GM23338 (cell line): ENCODE results near the gene CCR8. TPM values are rescaled to one million over a fixed set of nuclear protein-coding genes. Genes with fewer than 3 reads are reported as not detected.
"Not testable (repeated sequence)": the region's sequence is repeated elsewhere in the genome, so short reads cannot be mapped to it uniquely, and the experiment has no call there.

ENCODE experiments used
- ATAC-seq: fragments of 200-7000 bp; cut with Tn5 transposase; 3 replicates; pipeline ENCODE4 v1.9.1; 2020
- DNase-seq: peaks from one replicate; pipeline ENCODE4 v3.0.0-alpha.2; 2015; ENCODE audit warnings: low spot score
- H2AFZ ChIP-seq: fragments of 200-600 bp; sonication (generic); 2 replicates; pipeline ENCODE4 v1.8.0; 2016; ENCODE audit warnings: antibody characterized with exemption, mild to moderate bottlenecking, moderate library complexity
- H3F3A ChIP-seq: fragments of 200-600 bp; sonication (generic); replicated peaks from 2 replicates; pipeline ENCODE4 v1.8.0; 2017; ENCODE audit warnings: antibody characterized with exemption, mixed run types, low read depth
- H3K27ac ChIP-seq: fragments of 200-600 bp; sonication (generic); 2 replicates; pipeline ENCODE4 v1.6.1; 2016; ENCODE audit warnings: low read depth
- H3K27me3 ChIP-seq: fragments of 200-600 bp; sonication (generic); 2 replicates; pipeline ENCODE4 v1.8.0; 2016; ENCODE audit warnings: mild to moderate bottlenecking, mixed run types, moderate library complexity; ENCODE audit not compliant: insufficient read depth
- H3K36me3 ChIP-seq: fragments of 200-600 bp; sonication (generic); 2 replicates; pipeline ENCODE4 v1.8.0; 2016; ENCODE audit warnings: mild to moderate bottlenecking; ENCODE audit not compliant: insufficient read depth
- H3K4me1 ChIP-seq: fragments of 200-600 bp; sonication (generic); 2 replicates; pipeline ENCODE4 v1.8.0; 2016; ENCODE audit warnings: mild to moderate bottlenecking, moderate library complexity; ENCODE audit not compliant: insufficient read depth
- H3K4me2 ChIP-seq: fragments of 200-600 bp; sonication (generic); 2 replicates; pipeline ENCODE4 v1.7.1; 2017; ENCODE audit warnings: mixed run types
- H3K4me3 ChIP-seq: fragments of 200-600 bp; sonication (generic); 2 replicates; pipeline ENCODE4 v1.6.1; 2016; ENCODE audit warnings: mixed run types
- H3K79me2 ChIP-seq: fragments of 200-600 bp; sonication (generic); replicated peaks from 2 replicates; pipeline ENCODE4 v1.8.0; 2017; ENCODE audit warnings: mild to moderate bottlenecking; ENCODE audit not compliant: insufficient read depth
- H3K9me2 ChIP-seq: fragments of 200-600 bp; sonication (generic); 2 replicates; pipeline ENCODE4 v1.8.0; 2017; ENCODE audit not compliant: insufficient read depth
- H4K20me1 ChIP-seq: fragments of 200-600 bp; sonication (generic); replicated peaks from 2 replicates; pipeline ENCODE4 v1.8.0; 2017; ENCODE audit warnings: mild to moderate bottlenecking; ENCODE audit not compliant: insufficient read depth
- H3K27ac Mint-ChIP-seq: 2 replicates; pipeline ENCODE4 v1.8.0; 2020; ENCODE audit warnings: inconsistent platforms, mild to moderate bottlenecking, moderate library complexity, mixed read lengths
- H3K27me3 Mint-ChIP-seq: 3 replicates; pipeline ENCODE4 v1.8.0; 2022; ENCODE audit warnings: low read depth, mild to moderate bottlenecking, moderate library complexity, mixed read lengths, inconsistent platforms; ENCODE audit not compliant: insufficient read depth, poor library complexity
- H3K36me3 Mint-ChIP-seq: 3 replicates; pipeline ENCODE4 v1.8.0; 2021; ENCODE audit warnings: low read depth, mild to moderate bottlenecking, inconsistent platforms, moderate library complexity, mixed read lengths
- H3K4me1 Mint-ChIP-seq: 3 replicates; pipeline ENCODE4 v1.8.0; 2020; ENCODE audit warnings: mild to moderate bottlenecking, inconsistent platforms, mixed read lengths
- H3K4me3 Mint-ChIP-seq: 3 replicates; pipeline ENCODE4 v1.8.0; 2021; ENCODE audit warnings: moderate library complexity, mild to moderate bottlenecking, inconsistent platforms, mixed read lengths
- H3K9me3 Mint-ChIP-seq: 3 replicates; pipeline ENCODE4 v1.8.0; 2020; ENCODE audit warnings: moderate library complexity, mild to moderate bottlenecking, inconsistent platforms, mixed read lengths
- CREB1 ChIP-seq: fragments of 250-450 bp; sonication (Bioruptor Pico); IDR thresholded peaks from 2 replicates; pipeline ENCODE4 v1.5.0; 2020; ENCODE audit warnings: low read depth, mild to moderate bottlenecking, moderate library complexity
- EZH2 ChIP-seq: fragments of 200-600 bp; sonication (generic); IDR thresholded peaks from one replicate; pipeline ENCODE4 v1.8.0; 2017; ENCODE audit warnings: antibody characterized with exemption, mild to moderate bottlenecking, low read depth; ENCODE audit not compliant: unreplicated experiment
- NANOG ChIP-seq: IDR thresholded peaks from 2 replicates; pipeline ENCODE4 v1.6.1; 2016; ENCODE audit warnings: antibody characterized with exemption, borderline replicate concordance
- POLR2AphosphoS5 ChIP-seq: IDR thresholded peaks from 2 replicates; pipeline ENCODE4 v1.6.1; 2016; ENCODE audit warnings: antibody characterized with exemption, low read depth
- STAT1 ChIP-seq: IDR thresholded peaks from one replicate; pipeline ENCODE4 v1.6.1; 2016; ENCODE audit warnings: antibody characterized with exemption; ENCODE audit not compliant: unreplicated experiment
- ZNF114 ChIP-seq: fragments of 250-450 bp; sonication (Bioruptor Pico); IDR thresholded peaks from 2 replicates; pipeline ENCODE4 v1.5.0; 2020; ENCODE audit warnings: mild to moderate bottlenecking, moderate library complexity
- ZNF331 ChIP-seq: fragments of 250-450 bp; sonication (Bioruptor Pico); IDR thresholded peaks from 2 replicates; pipeline ENCODE4 v1.5.0; 2020; ENCODE audit warnings: low read depth, mild to moderate bottlenecking, moderate library complexity
- polyA plus RNA-seq: library from polyadenylated mRNA; unstranded; fragments of >200 nt; fragmentation: Nextera tagmentation; extraction: Ambion mirVana; gene quantifications from 2 replicates; pipeline ENCODE4 v1.2.1, GENCODE V29; 2016
- total RNA-seq: library from RNA; depleted of rRNA; stranded (reverse); fragments of >200 nt; shearing (Covaris generic); gene quantifications from 2 replicates; pipeline ENCODE4 v1.2.3, GENCODE V29; 2014
- TF ChIP-seq, protein P1 (sequence below): IDR thresholded peaks from 2 replicates; pipeline ENCODE4 v1.6.1; 2016; ENCODE audit warnings: antibody characterized with exemption
- TF ChIP-seq, protein P2 (sequence below), 2 experiments: fragments of 200-600 bp in 1 of 2; sonication (generic) in 1 of 2; conservative IDR thresholded peaks; 2 replicates each; pipeline versions ENCODE4 v1.5.1 to v1.6.1; 2016 to 2017; ENCODE audit warnings: antibody characterized with exemption in 2 of 2, low read depth in 2 of 2, mild to moderate bottlenecking in 2 of 2, moderate library complexity in 1 of 2

CCR8 gene
- total and polyA plus RNA-seq, 2 experiments from 2014 or later, result 0.55 TPM; not detected in 1

DNA sequence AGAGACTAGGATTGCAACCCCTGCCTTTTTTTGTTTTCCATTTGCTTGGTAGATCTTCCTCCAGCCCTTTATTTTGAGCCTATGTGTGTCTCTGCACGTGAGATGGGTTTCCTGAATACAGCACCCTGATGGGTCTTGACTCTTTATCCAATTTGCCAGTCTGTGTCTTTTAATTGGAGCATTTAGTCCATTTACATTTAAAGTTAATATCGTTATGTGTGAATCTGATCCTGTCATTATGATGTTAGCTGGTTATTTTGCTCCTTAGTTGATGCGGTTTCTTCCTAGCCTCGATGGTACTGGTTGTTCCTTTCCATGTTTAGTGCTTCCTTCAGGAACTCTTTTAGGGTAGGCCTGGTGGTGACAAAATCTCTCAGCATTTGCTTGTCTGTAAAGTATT lies 40.9 kb downstream of the CCR8 start:
- H3K9me3 Mint-ChIP-seq, result peaks cover 56% of the 10 kb centered on the region

DNA sequence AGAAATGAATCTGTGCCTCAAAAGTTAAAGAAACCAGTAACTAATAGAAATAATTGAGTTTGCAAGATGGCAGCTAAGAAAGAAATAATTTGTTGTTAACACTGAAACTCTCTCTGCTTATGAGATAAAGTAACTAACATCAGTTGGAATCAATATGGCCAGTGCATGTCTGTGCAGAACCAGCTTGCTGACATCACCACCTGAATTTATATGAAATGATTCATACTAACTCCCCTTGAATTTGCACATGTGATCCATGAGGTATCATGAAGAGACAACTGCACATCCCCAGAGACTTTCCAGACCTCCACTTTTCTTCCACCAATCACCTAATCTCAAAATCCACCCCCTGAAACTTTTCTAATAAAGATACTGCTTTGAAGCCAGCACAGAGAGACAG lies 43.3 kb downstream of the CCR8 start:
- no peaks in the 10 kb centered on the region for H3K36me3 ChIP-seq
- no peak overlapping the region for H3K4me2 ChIP-seq
- Mint-ChIP-seq H3K4me1 (peaks cover 15% of the 10 kb centered on the region), H3K36me3 (peaks cover 46% of the 10 kb centered on the region), H3K9me3 (peaks cover 53% of the 10 kb centered on the region), H3K27me3 (peaks cover 8% of the 10 kb centered on the region), H3K27ac (no peak overlapping the region), H3K4me3 (no peak overlapping the region)
- H3K27ac ChIP-seq, result no peak overlapping the region
- ATAC-seq (no peak), DNase-seq (no peak)
- no peak overlapping the region for H3K4me3 ChIP-seq
- H3K9me2 ChIP-seq, result no peaks in the 10 kb centered on the region
- no peaks in the 10 kb centered on the region for H3K27me3 ChIP-seq
- H4K20me1 ChIP-seq, result no peaks in the 10 kb centered on the region
- H3K4me1 ChIP-seq, result peaks cover 8% of the 10 kb centered on the region; the same call in 1 of the 2 replicates
- no peak overlapping the region for H2AFZ ChIP-seq
- TF ChIP-seq, protein P1, sequence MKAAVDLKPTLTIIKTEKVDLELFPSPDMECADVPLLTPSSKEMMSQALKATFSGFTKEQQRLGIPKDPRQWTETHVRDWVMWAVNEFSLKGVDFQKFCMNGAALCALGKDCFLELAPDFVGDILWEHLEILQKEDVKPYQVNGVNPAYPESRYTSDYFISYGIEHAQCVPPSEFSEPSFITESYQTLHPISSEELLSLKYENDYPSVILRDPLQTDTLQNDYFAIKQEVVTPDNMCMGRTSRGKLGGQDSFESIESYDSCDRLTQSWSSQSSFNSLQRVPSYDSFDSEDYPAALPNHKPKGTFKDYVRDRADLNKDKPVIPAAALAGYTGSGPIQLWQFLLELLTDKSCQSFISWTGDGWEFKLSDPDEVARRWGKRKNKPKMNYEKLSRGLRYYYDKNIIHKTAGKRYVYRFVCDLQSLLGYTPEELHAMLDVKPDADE, result no peak
- TF ChIP-seq STAT1, result no peak
- TF ChIP-seq ZNF331 (CRISPR knock-in tag), result no peak
- TF ChIP-seq NANOG, result no peak
- no peak for TF ChIP-seq CREB1 (CRISPR knock-in tag)
- H3K79me2 ChIP-seq, result no peaks in the 10 kb centered on the region
- H3F3A ChIP-seq, result no peaks in the 10 kb centered on the region

More for the DNA sequence above, 40.9 kb downstream of the CCR8 start:
- not testable (repeated sequence) for H4K20me1 ChIP-seq, H3K4me1 Mint-ChIP-seq, H3K36me3 ChIP-seq, H3K27ac Mint-ChIP-seq, H3K4me2 ChIP-seq, H3K4me3 Mint-ChIP-seq, H3K79me2 ChIP-seq, H2AFZ ChIP-seq, H3K4me3 ChIP-seq, DNase-seq, H3K27ac ChIP-seq, H3K4me1 ChIP-seq, H3K27me3 Mint-ChIP-seq, ATAC-seq, H3F3A ChIP-seq, H3K27me3 ChIP-seq, H3K9me2 ChIP-seq
- peaks cover 43% of the 10 kb centered on the region for H3K36me3 Mint-ChIP-seq

DNA sequence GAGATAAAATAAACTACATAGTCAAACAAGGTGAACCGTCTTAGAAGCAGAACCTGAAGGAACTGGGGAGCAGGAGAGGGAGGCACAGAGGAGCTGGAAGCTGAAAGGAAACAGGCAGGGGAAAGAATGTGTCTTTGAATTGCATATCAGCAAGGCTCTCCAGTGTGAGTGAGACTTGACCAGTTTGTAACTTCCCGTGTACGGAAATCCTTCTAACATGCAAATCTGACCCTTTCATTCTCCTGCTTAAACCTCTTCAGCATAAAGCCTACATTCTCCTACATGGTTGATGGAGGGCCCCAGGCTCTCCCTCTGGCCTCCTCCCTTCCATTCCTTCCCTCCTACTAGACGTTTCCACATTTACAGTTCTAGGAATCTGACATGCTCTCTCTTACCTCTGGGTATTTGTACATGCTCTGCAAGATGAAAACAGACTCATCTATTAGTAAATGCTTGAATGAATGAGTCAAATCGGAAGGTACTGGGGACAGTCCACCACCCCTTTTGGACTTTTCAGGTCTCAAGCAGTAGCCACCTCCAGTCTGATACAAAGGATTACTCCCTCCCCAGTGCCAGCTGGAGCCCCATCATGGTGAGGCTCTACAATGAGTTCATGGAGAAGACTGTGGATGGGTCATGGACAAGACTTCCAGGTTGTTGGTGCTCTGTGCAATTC lies 47.6 kb downstream of the CCR8 start:
- DNase-seq (peak; percentile 39), ATAC-seq (peak; percentile 58)
- H4K20me1 ChIP-seq, result no peaks in the 10 kb centered on the region
- no peaks in the 10 kb centered on the region for H3K36me3 ChIP-seq
- H3K4me1 Mint-ChIP-seq, result peaks cover 22% of the 10 kb centered on the region
- peaks cover 7% of the 10 kb centered on the region for H3K27me3 Mint-ChIP-seq
- H3K4me3 Mint-ChIP-seq, result no peak overlapping the region; the same call in 2 of the 3 replicates
- 0 out of 2 replicates have a peak overlapping the region, but pooled peaks have one; percentile 47 for H3K27ac ChIP-seq
- H3K9me2 ChIP-seq, result no peaks in the 10 kb centered on the region
- no peaks in the 10 kb centered on the region for H3F3A ChIP-seq
- peaks cover 22% of the 10 kb centered on the region for H3K36me3 Mint-ChIP-seq
- H3K4me1 ChIP-seq, result peaks cover 8% of the 10 kb centered on the region; the same call in 1 of the 2 replicates
- no peak overlapping the region for H3K4me3 ChIP-seq
- H3K79me2 ChIP-seq, result no peaks in the 10 kb centered on the region
- no peaks in the 10 kb centered on the region for H3K27me3 ChIP-seq
- no peak overlapping the region for H3K27ac Mint-ChIP-seq
- H3K9me3 Mint-ChIP-seq, result peaks cover 20% of the 10 kb centered on the region
- peak overlapping the region; percentile 59; the same call in 1 of the 2 replicates for H3K4me2 ChIP-seq
- peak overlapping the region; percentile 57; the same call in 1 of the 2 replicates for H2AFZ ChIP-seq
- no peak for TF ChIP-seq EZH2
- no peak for TF ChIP-seq ZNF331 (CRISPR knock-in tag)
- TF ChIP-seq POLR2AphosphoS5, result no peak
- TF ChIP-seq NANOG, result no peak
- TF ChIP-seq, protein P2, sequence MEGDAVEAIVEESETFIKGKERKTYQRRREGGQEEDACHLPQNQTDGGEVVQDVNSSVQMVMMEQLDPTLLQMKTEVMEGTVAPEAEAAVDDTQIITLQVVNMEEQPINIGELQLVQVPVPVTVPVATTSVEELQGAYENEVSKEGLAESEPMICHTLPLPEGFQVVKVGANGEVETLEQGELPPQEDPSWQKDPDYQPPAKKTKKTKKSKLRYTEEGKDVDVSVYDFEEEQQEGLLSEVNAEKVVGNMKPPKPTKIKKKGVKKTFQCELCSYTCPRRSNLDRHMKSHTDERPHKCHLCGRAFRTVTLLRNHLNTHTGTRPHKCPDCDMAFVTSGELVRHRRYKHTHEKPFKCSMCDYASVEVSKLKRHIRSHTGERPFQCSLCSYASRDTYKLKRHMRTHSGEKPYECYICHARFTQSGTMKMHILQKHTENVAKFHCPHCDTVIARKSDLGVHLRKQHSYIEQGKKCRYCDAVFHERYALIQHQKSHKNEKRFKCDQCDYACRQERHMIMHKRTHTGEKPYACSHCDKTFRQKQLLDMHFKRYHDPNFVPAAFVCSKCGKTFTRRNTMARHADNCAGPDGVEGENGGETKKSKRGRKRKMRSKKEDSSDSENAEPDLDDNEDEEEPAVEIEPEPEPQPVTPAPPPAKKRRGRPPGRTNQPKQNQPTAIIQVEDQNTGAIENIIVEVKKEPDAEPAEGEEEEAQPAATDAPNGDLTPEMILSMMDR (conservative IDR thresholded peaks at IDR 0.05; ENCODE audit: low read depth in 2 of 2), result no peak
- TF ChIP-seq, protein P1, result no peak
- TF ChIP-seq CREB1 (CRISPR knock-in tag), result no peak
- TF ChIP-seq ZNF114 (CRISPR knock-in tag), result no peak
- no peak for TF ChIP-seq STAT1
